GM18909 (cell line): Measurements from ENCODE around the gene IFT25.
"Not testable (repeated sequence)": the region's sequence is repeated elsewhere in the genome, so short reads cannot be mapped to it uniquely, and the experiment has no call there.

Experiments
- ATAC-seq: cut with Tn5 transposase; IDR thresholded peaks from one replicate; pipeline ENCODE4 v1.9.1; 2021; ENCODE audit warnings: mild to moderate bottlenecking; ENCODE audit not compliant: unreplicated experiment, poor library complexity

The IFT25 gene

GRCh38 chr1:53891678-53892077 is 53.8 kb downstream of the IFT25 start:
- no peak for ATAC-seq

- ATAC-seq = no peak
Observed at GRCh38 chr1:53891018-53891417, 54.5 kb downstream of the IFT25 start.

DNA sequence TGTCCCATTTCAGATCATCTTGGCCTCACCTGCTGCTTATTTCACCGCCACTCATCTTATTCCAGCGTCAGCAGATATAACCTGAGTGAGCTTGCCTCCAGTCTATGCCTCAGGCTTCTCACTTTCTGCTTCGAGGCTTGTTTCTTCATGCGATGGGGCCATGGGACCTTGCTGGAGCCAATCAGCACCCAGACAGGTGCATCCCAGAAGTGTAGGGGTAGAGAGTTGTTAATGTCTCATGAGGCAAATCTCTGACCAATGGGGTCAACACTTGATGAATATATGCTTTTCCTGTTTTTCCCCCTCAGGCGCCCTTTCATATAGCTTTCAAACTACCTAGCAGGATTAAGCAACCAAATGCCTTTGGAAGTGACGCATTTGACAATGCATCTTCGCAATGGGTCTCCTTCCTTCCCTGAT is 55.0 kb downstream of the IFT25 start:
- ATAC-seq = no peak

GRCh38 chr1:53889304-53890298 is 55.9 kb downstream of the IFT25 start, which contains the start of gene YIPF1:
Gene YIPF1 (minus strand): TSS chr1:53889797. CDS start chr1:53888937, 860 bp downstream.
- peak; percentile 83 for ATAC-seq

DNA sequence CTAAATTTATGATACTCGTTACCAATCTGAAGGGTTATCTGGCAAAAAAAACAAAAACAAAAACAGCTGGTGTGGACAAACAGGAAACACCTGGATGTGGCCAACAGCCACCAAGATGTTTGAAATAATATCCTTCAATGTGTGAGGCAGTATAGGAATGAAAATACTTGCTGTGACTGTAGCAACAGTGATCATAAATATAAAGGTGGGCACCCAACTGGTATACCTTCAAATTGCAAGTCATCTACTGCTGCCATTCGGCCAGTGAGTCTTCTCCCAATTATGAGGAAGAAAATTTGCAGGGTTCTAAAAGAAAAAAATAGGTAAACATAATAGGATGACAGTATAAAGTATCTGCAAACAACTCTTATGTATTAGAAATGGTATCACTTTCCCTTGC is 56.8 kb downstream of the IFT25 start:
- ATAC-seq = no peak

DNA sequence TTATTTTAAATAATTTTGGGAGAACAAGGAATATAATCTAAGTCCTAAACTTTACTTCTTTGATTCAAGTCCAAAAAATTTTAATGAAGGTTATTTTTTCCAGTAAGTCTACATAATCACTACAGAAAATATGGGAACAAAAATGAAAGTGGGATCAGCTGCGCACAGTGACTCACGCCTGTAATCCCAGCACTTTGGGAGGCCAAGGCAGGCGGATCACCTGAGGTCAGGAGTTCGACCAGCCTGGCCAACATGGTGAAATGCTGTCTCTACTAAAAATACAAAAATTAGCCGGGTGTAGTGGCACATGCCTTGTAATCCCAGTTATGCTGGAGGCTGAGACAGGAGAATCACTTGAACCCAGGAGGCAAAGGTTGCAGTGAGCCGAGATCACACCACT is 61.9 kb downstream of the IFT25 start:
- ATAC-seq = not testable (repeated sequence)

DNA sequence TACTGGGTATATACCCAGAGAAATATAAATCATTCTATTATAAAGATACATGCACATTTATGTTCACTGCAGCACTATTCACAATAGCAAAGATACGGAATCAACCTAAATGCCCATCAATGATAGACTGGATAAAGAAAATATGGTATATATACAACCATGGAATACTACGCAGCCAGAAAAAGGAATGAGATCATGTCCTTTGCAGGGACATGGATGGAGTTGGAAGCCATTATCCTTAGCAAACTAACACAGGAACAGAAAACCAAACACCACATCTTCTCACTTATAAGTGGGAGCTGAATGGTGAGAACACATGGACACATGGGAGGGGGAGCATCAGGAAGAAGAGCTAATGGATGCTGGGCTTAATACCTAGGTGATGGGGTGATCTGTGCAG is 63.6 kb downstream of the IFT25 start:
- not testable (repeated sequence) for ATAC-seq

DNA sequence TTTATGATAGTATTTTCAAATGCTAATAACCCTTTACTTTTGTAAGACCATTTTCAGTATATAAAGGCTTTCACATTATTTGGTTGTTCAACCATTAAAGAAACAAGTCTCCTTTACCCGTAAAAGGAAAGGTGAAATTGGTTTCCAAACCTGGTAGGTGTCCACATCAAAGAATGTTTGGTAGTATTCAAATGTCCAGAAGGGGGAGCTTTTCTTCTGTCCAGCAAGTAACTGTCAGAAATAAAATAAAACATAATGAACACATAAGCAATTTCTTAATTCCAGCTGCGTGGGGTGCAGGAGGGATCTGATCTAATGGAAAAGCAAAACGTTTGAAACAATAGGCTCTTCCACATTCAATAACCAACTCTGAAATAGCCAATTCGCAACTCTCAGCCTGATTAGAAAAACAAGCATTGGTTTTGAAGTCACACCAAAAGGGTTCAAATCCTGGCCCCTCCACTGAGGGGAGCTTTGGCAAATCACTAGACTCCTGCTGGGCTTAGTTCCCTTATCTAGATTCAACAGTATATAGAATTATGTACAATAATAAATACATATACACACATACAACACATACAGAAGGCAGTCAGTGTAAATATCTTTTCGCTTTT is 66.9 kb downstream of the IFT25 start:
- ATAC-seq = no peak

DNA sequence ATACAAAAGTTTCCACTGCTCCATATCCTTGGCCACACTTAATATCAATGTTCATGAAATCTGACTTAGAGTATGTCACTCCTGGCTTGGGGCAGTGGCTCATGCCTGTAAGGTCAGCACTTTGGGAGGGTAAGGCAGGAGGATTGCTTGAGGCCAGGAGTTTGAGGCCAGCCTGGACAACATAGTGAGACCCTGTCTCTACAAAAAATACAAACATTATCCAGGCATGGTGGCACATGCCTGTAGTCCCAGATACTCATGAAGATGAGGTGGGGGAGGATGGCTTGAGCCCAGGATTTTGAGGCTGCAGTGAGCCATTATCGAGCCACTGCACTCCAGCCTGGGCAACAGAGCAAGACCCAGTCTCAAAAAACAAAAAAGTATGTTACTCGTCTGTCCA is 70.3 kb downstream of the IFT25 start:
- not testable (repeated sequence) for ATAC-seq

DNA sequence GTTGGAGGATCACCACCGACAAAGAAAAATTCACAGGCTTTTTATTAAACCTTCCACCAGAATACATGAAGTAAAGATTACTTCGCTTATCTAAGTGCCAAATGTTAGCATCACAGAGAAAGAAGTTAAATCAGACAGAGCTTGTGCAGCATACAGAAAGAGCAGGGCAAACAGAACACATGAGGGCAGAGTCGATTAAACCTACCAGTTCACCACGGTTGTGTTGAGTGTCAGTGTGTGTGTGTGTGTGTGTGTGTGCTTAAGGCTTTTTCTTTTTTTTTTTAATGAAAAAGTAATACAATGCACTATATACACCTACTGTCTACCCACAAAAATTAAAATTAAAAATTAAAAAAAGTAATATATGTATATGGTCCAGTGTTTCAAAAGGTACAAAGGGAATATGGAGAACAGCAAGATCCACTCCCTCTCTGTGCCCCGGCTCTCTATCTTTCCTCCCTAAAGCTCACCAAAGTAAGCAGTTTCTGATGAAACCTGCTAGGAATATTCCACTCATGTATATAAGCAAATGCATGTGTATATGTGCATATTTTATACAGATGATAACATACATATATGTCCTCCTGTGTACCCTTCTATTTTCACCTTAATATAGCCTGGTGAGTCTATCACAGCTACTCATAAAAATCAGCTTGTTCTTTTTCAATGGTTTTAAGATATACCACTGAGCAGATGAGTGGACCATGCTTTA is 73.6 kb downstream of the IFT25 start:
- no peak for ATAC-seq
